H9 (cell line): Measurements from ENCODE around the gene LETM1. TPM values are rescaled to one million over a fixed set of nuclear protein-coding genes. Genes with fewer than 3 reads are reported as not detected.

ENCODE experiments used
- DNase-seq: peaks from one replicate; pipeline ENCODE4 v3.0.0-alpha.2; 2017
- H2AFZ ChIP-seq: one replicate; pipeline ENCODE4 v1.6.1; 2013; ENCODE audit warnings: mild to moderate bottlenecking, low read length, control low read depth, moderate library complexity
- H2AK5ac ChIP-seq: 2 replicates; pipeline ENCODE4 v1.6.1; 2013; ENCODE audit warnings: low read length, control low read depth, mixed read lengths; ENCODE audit not compliant: insufficient read length
- H2BK120ac ChIP-seq: one replicate; pipeline ENCODE4 v1.6.1; 2013; ENCODE audit warnings: low read depth, mild to moderate bottlenecking, low read length, control low read depth, inconsistent platforms; ENCODE audit not compliant: poor library complexity, severe bottlenecking
- H2BK12ac ChIP-seq: 2 replicates; pipeline ENCODE4 v1.6.1; 2013; ENCODE audit warnings: low read length, control low read depth, mixed read lengths, low read depth; ENCODE audit not compliant: insufficient read length
- H2BK15ac ChIP-seq: 2 replicates; pipeline ENCODE4 v1.6.1; 2013; ENCODE audit warnings: low read depth, low read length, control low read depth
- H2BK20ac ChIP-seq: one replicate; pipeline ENCODE4 v1.6.1; 2013; ENCODE audit warnings: low read depth, mild to moderate bottlenecking, low read length, control low read depth, inconsistent platforms; ENCODE audit not compliant: poor library complexity, severe bottlenecking
- H2BK5ac ChIP-seq: 2 replicates; pipeline ENCODE4 v1.6.1; 2013; ENCODE audit warnings: low read length, control low read depth, mixed read lengths; ENCODE audit not compliant: insufficient read length
- H3K14ac ChIP-seq: 2 replicates; pipeline ENCODE4 v1.6.1; 2013; ENCODE audit warnings: low read length, control low read depth; ENCODE audit not compliant: insufficient read depth
- H3K18ac ChIP-seq: 2 replicates; pipeline ENCODE4 v1.6.1; 2013; ENCODE audit warnings: low read depth, mild to moderate bottlenecking, mixed read lengths, low read length, control low read depth; ENCODE audit not compliant: insufficient read length
- H3K23ac ChIP-seq: 2 replicates; pipeline ENCODE4 v1.6.1; 2013; ENCODE audit warnings: low read length, control low read depth, mixed read lengths, low read depth; ENCODE audit not compliant: insufficient read length
- H3K23me2 ChIP-seq: 2 replicates; pipeline ENCODE4 v1.6.1; 2013; ENCODE audit warnings: low read depth, mild to moderate bottlenecking, mixed read lengths, low read length, control low read depth; ENCODE audit not compliant: insufficient read length, poor library complexity, severe bottlenecking
- H3K27ac ChIP-seq: 2 replicates; pipeline ENCODE4 v1.5.1; 2013; ENCODE audit warnings: low read length, control low read depth, mixed read lengths, low read depth; ENCODE audit not compliant: insufficient read length
- H3K27me3 ChIP-seq: 2 replicates; pipeline ENCODE4 v1.6.1; 2013; ENCODE audit warnings: low read length, control low read depth, inconsistent platforms; ENCODE audit not compliant: insufficient read depth
- H3K4ac ChIP-seq: 2 replicates; pipeline ENCODE4 v1.6.1; 2013; ENCODE audit warnings: low read depth, mild to moderate bottlenecking, control low read depth, inconsistent platforms, low read length, moderate library complexity
- H3K4me1 ChIP-seq: 2 replicates; pipeline ENCODE4 v1.6.1; 2013; ENCODE audit warnings: low read length, control low read depth, inconsistent platforms; ENCODE audit not compliant: insufficient read depth
- H3K4me2 ChIP-seq: 2 replicates; pipeline ENCODE4 v1.6.1; 2013; ENCODE audit warnings: low read length, control low read depth, mixed read lengths; ENCODE audit not compliant: insufficient read length, insufficient read depth
- H3K56ac ChIP-seq: 2 replicates; pipeline ENCODE4 v1.6.1; 2013; ENCODE audit warnings: low read depth, mild to moderate bottlenecking, mixed read lengths, low read length, control low read depth; ENCODE audit not compliant: insufficient read length
- H3K79me1 ChIP-seq: 2 replicates; pipeline ENCODE4 v1.6.1; 2013; ENCODE audit warnings: low read depth, mild to moderate bottlenecking, moderate library complexity, low read length, control low read depth, inconsistent platforms; ENCODE audit not compliant: insufficient read depth, poor library complexity, severe bottlenecking
- H3K79me2 ChIP-seq: 2 replicates; pipeline ENCODE4 v1.6.1; 2013; ENCODE audit warnings: low read length, control low read depth, inconsistent platforms; ENCODE audit not compliant: insufficient read depth
- H3K9ac ChIP-seq: 2 replicates; pipeline ENCODE4 v1.6.1; 2013; ENCODE audit warnings: low read length, control low read depth, mixed read lengths; ENCODE audit not compliant: insufficient read length; ENCODE audit errors: extremely low read depth
- H3K9me3 ChIP-seq: one replicate; pipeline ENCODE4 v1.6.1; 2013; ENCODE audit warnings: low read depth, low read length, inconsistent platforms; ENCODE audit not compliant: control insufficient read depth
- H3T11ph ChIP-seq: one replicate; pipeline ENCODE4 v1.6.1; 2013; ENCODE audit warnings: mild to moderate bottlenecking, low read length, control low read depth, inconsistent platforms
- H4K20me1 ChIP-seq: one replicate; pipeline ENCODE4 v1.6.1; 2013; ENCODE audit not compliant: control insufficient read depth, insufficient read length, insufficient read depth
- H4K5ac ChIP-seq: 2 replicates; pipeline ENCODE4 v1.6.1; 2013; ENCODE audit warnings: low read depth, mild to moderate bottlenecking, mixed read lengths, low read length, control low read depth; ENCODE audit not compliant: insufficient read length
- H4K8ac ChIP-seq: replicated peaks from 2 replicates; pipeline ENCODE4 v1.6.1; 2013; ENCODE audit warnings: low read length, control low read depth, mixed read lengths, low read depth; ENCODE audit not compliant: insufficient read length
- H4K91ac ChIP-seq: 2 replicates; pipeline ENCODE4 v1.6.1; 2013; ENCODE audit warnings: low read depth, mild to moderate bottlenecking, moderate library complexity, mixed read lengths, low read length, control low read depth; ENCODE audit not compliant: insufficient read length
- H3K27ac Mint-ChIP-seq, 3 experiments: 2 replicates in 2 of 3; 3 replicates in 1 of 3; pipeline ENCODE4 v1.8.0; 2020 to 2021; ENCODE audit warnings: mixed read lengths in 3 of 3, mild to moderate bottlenecking in 1 of 3, moderate library complexity in 1 of 3
- H3K27me3 Mint-ChIP-seq: 2 replicates; pipeline ENCODE4 v1.8.0; 2021; ENCODE audit warnings: low read depth, mild to moderate bottlenecking, moderate library complexity, mixed read lengths
- H3K36me3 Mint-ChIP-seq, 3 experiments: 2 replicates in 2 of 3; 3 replicates in 1 of 3; pipeline ENCODE4 v1.8.0; 2020 to 2021; ENCODE audit warnings: low read depth in 3 of 3, mixed read lengths in 3 of 3; ENCODE audit not compliant: insufficient read depth in 1 of 3
- H3K4me1 Mint-ChIP-seq, 2 experiments: 2 replicates each; pipeline ENCODE4 v1.8.0; 2020; ENCODE audit warnings: mixed read lengths in 2 of 2
- H3K4me3 Mint-ChIP-seq, 2 experiments: 2 replicates in 1 of 2; 3 replicates in 1 of 2; pipeline ENCODE4 v1.8.0; 2020 to 2021; ENCODE audit warnings: mild to moderate bottlenecking in 2 of 2, mixed read lengths in 2 of 2, moderate library complexity in 1 of 2
- H3K9me3 Mint-ChIP-seq, 2 experiments: 2 replicates in 1 of 2; 3 replicates in 1 of 2; pipeline ENCODE4 v1.8.0; 2020; ENCODE audit warnings: mild to moderate bottlenecking in 2 of 2, mixed read lengths in 2 of 2, moderate library complexity in 1 of 2
- WGBS: extraction: QIAGEN DNeasy Blood & Tissue Kit; methylation state at CpG from one replicate; pipeline ENCODE4 v1.1.7; 2013; ENCODE audit warnings: missing lambda C conversion rate, low lambda C conversion rate, mixed read lengths; ENCODE audit not compliant: insufficient read length; ENCODE audit errors: extremely low coverage; 5-methylcytosine and 5-hydroxymethylcytosine counted together
- total RNA-seq: library from RNA; stranded (reverse); gene quantifications from 2 replicates; pipeline ENCODE4 v1.2.1, GENCODE V29; 2021
- TF ChIP-seq, protein P1 (sequence below): fragments of 200-600 bp; sonication (generic); conservative IDR thresholded peaks from 3 replicates; pipeline ENCODE4 v1.8.0; 2021; ENCODE audit warnings: antibody characterized with exemption, mild to moderate bottlenecking

LETM1 gene
- total RNA-seq, 1 experiment from 2014 or later: 43.4 TPM

DNA sequence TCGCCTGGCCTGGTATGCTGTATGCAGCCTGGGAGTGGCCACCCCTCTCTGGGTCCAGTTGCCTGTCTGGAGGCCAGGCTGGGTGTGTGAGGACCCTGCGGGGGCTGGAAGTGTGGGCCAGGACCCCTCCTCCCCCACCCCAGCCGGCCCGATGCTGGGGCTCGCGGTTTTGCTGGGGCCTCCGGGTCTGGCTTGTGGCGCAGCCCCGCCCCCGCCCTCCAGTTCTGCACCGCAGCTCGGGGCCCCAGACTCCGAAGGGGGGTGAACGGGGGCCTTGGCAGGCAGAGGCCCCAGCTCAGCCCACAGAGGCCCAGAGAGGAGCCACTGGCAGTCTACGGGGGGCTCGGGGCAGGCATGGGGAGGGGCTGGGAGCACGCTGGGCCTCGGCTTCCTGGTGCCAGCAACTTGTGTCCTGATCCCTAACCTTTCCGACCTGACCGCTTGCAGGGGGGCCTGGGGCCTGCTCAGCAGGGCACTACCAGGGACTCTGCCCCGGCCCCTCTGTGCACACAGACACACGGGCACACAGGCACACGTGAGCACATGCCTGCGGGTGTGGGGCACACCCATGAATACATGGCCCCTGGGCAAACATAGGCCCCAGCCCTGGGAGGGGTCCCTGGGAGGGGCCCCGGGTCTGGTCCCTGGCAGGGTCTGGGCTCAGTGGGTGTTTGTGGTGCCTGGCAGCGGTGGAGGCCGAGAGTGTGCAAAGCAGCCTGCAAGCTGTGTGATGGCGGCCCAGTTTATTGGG is 84.2 kb downstream of the LETM1 start:
- Histone ChIP-seq H3K4me2 (no peak overlapping the region), H3K23ac (no peak overlapping the region), H2BK15ac (no peak overlapping the region), H3T11ph (no peak overlapping the region), H3K79me1 (no peaks in the 10 kb centered on the region), H2AFZ (no peak overlapping the region), H4K91ac (no peak overlapping the region), H2BK120ac (no peak overlapping the region), H3K27ac (no peak overlapping the region), H3K14ac (no peak overlapping the region), H4K20me1 (no peaks in the 10 kb centered on the region), H3K18ac (no peak overlapping the region), H3K56ac (no peak overlapping the region), H2BK12ac (no peak overlapping the region), H4K5ac (no peak overlapping the region), H2BK20ac (no peak overlapping the region), H2BK5ac (no peak overlapping the region), H4K8ac (no peak overlapping the region), H3K9me3 (no peaks in the 10 kb centered on the region), H3K23me2 (peaks cover 3% of the 10 kb centered on the region), H3K9ac (no peak overlapping the region), H2AK5ac (no peak overlapping the region), H3K79me2 (no peaks in the 10 kb centered on the region), H3K27me3 (no peaks in the 10 kb centered on the region), H3K4ac (no peak overlapping the region), H3K4me1 (no peaks in the 10 kb centered on the region; the same call in 1 of the 2 replicates)
- Mint-ChIP-seq H3K27ac (no peak overlapping the region; a peak in 1 of 7 replicates), H3K36me3 (no peaks in the 10 kb centered on the region), H3K4me1 (peaks cover 12 to 31% of the 10 kb centered on the region in 2 experiments), H3K9me3 (no peaks in the 10 kb centered on the region), H3K27me3 (peaks cover 7% of the 10 kb centered on the region), H3K4me3 (no peak overlapping the region)
- TF ChIP-seq, protein P1, sequence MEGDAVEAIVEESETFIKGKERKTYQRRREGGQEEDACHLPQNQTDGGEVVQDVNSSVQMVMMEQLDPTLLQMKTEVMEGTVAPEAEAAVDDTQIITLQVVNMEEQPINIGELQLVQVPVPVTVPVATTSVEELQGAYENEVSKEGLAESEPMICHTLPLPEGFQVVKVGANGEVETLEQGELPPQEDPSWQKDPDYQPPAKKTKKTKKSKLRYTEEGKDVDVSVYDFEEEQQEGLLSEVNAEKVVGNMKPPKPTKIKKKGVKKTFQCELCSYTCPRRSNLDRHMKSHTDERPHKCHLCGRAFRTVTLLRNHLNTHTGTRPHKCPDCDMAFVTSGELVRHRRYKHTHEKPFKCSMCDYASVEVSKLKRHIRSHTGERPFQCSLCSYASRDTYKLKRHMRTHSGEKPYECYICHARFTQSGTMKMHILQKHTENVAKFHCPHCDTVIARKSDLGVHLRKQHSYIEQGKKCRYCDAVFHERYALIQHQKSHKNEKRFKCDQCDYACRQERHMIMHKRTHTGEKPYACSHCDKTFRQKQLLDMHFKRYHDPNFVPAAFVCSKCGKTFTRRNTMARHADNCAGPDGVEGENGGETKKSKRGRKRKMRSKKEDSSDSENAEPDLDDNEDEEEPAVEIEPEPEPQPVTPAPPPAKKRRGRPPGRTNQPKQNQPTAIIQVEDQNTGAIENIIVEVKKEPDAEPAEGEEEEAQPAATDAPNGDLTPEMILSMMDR: no peak
- no peak for DNase-seq
- no CpG with 5 or more reads among the region's 28 CpGs for WGBS
